G401 (cell line): Measurements from ENCODE around the gene RAB22A. TPM values are rescaled to one million over a fixed set of nuclear protein-coding genes. Genes with fewer than 3 reads are reported as not detected.

Experiments
- DNase-seq: peaks from one replicate; pipeline ENCODE4 v3.0.0-alpha.2; 2015; ENCODE audit warnings: low spot score
- in situ Hi-C: cut with HindIII; loops from 2 replicates; pipeline ENCODE4 v1.10.0; 2016; ENCODE audit warnings: low sequenced_read_pairs, mixed read lengths
- total RNA-seq: library from RNA; depleted of rRNA; stranded (reverse); fragments of >200 nt; shearing (Covaris generic); gene quantifications from 2 replicates; pipeline ENCODE4 v1.2.3, GENCODE V29; 2014

Gene RAB22A
- total RNA-seq, 1 experiment from 2014 or later = 9.9 TPM

DNA sequence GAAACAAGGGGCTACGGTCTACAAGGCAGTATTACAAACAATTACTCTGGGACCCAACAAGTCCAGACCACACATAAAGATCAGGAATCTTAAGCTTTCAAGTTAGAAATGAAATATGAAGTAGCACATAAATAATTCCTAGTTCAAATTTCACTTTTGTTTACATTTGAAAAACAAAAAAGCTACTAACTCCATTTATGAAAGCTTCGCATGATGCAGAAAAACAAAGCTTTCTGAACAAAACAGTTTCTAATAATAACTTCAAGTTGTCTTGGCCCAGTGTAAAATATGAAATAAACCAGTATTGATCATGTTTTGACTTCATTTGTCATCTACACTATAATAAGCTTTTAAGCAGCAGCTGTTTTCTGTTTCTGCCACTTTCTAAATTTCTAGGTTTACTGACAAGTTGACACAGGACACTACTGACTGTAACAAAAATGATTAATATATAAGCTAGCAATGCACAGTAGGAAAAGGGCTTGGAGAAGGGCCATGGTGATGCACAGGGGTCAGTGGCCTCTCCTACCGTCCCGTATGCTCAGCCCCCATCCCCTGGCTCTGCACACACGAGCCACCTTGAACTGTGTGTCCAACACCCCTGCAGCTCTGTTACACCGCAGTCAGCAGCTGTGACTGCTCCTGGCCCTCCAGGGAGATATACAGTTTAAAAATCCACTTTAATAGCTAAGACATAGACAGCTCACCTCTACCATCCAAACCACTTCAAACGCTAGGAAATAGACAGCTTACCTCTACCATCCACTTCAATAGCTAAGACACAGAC lies 13.3 kb upstream of the RAB22A start:
- in situ Hi-C loops = no loop called here
- no peak for DNase-seq

DNA sequence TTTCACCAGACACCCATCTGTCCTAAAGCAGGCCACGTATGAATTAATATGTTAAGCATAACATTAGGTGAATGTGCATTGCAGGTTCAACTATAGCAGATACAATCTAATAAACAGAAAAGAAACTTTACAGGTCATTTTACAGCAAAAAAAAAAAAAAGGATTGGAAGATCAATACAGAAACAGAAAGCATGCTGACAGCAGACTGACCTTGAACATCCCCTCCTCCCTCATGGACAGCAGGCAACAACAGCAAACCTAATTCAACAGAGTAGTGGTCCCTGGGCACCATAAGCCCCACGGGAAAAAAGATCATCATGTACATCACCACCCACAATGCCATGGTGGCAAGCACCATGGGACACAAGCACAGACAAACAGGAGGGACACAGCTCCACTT lies 12.1 kb upstream of the RAB22A start:
- in situ Hi-C loops = no loop called here
- DNase-seq = no peak

DNA sequence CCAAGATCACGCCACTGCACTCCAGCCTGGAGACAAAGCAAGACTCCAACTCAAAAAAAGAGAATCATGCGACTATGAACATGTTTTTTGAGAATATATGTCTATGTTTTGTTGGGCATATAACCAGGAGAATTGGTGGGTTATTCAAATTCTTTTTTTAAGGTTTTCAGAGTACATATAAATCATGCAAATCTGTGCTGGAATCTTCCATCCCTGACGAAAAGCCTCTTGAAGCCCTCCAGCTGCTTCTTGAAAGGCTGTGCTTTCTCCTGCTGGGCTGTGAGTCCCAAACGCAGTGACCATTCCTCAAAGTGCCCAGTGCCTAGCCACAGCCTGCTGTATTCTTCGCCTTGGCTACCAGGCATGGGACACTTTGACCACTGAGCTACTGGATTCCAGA lies 9.2 kb upstream of the RAB22A start:
- in situ Hi-C loops = no loop called here

DNA sequence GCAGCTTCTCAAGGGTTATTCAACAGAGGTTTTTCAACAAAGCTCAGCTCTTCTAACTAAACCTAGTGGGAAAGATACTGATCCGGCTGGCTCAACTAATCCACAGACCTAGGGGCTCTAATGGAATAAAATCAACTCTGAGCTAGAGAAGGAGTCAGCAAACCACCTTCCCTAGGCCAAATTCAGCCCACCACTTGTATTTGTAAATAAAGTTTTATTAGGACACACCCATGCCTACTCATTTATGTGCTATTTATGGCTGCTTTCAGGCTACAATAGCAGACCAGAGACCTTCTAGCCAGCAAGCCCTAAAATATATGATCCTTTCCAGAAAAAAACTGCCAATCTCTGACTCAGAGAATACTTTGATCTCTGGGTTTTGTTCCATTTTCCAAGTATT lies 6.0 kb upstream of the RAB22A start:
- in situ Hi-C loops = no loop called here

More for the DNA sequence above, 9.2 kb upstream of the RAB22A start:
- no peak for DNase-seq

DNA sequence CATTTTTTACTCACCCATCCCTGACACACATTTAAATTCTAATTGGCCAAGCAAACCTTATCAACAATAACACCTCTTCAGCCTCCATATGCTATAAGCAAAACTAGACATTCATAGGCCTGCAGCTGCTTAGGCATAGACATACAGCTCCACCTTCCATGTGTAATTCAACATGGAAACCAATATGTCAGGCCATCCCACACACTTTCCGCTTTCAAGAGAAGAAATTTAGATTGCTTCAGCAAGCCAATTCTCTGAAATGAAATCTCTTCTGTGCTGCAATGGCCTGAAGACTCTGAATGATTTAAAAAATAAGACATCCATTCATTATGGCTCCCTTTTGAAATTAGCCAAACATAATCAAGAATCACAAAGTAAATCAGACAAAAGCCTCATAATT lies 4.5 kb upstream of the RAB22A start:
- no peak for DNase-seq
- in situ Hi-C loops = no loop called here

More for the DNA sequence above, 6.0 kb upstream of the RAB22A start:
- no peak for DNase-seq

DNA sequence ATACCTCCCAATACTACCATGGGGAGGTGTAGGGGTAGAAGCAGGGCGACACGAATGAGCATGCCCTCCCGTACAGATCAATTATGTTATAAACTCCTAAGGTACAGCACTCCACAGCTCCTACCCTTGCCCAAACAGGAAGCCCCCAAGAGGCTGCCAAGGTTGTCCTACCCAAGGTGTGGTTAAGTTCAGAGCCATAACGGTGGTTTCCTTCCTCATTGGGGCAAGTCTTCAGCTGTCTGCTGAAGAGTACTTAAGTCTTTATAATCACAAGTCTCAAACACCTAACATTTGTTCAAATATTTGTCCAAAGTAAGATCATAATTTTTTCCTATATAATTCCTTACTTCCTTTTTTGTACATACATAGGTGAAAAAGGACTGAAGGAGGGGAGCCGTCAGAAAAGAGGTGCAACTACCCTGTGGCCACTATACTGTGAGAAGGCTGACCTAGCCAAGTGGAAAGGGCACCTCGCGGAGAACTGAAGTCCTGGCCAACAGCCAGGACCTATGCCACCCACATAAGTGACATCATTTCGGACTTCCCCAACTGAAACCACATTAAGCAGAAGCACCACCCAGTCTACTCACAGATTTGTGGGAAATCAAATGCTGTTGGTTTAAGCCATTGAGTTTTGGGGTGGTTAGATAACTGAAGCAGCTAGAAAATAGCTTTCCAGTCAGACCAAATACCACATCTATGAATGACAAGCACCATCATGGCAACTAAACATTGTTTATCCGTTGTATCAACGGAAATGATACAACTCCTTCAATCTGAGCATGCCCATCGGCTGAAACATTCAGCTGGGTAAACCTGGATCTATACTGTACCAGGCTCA lies 2.9 kb upstream of the RAB22A start:
- in situ Hi-C loops = no loop called here
- DNase-seq = peak; percentile 13

DNA sequence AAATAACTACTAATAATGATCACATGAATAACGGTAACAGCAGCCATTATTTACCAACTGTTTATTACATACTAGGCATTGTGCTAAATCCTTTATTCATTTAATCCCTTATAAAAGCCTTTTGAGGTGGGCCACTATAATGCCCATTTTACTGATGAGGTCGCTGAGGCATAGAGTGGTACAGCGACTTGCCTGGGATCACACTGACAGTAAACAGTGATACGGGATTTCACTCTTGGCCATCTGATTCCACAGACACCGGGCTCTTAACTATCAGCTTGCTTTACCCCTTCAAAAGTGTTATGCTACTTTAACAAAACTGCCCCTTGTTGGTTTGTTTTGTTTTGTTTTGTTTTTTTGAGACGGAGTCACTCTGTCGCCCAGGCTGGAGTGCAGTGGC lies 2.2 kb upstream of the RAB22A start:
- peak; percentile 2 for DNase-seq
- in situ Hi-C loops = no loop called here

DNA sequence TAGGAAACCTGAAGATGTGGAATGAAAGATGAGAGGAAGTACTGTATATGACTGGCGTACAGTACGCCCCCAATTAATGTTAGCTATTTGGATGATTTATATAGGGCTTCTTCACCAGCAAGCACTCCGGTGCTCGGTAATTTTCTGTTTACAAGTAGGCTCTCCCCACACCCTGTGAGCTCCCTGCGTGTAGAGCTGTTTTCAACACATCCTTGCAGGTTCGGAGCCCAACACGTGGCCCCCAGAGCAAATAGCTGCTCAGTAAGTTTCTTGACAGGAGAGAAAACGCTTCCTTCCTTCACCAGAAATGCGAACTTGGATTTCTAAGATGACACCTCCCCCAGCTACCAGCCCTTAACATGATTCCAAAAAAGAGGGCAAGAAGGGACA lies 1.2 kb upstream of the RAB22A start:
- in situ Hi-C loops = no loop called here

DNA sequence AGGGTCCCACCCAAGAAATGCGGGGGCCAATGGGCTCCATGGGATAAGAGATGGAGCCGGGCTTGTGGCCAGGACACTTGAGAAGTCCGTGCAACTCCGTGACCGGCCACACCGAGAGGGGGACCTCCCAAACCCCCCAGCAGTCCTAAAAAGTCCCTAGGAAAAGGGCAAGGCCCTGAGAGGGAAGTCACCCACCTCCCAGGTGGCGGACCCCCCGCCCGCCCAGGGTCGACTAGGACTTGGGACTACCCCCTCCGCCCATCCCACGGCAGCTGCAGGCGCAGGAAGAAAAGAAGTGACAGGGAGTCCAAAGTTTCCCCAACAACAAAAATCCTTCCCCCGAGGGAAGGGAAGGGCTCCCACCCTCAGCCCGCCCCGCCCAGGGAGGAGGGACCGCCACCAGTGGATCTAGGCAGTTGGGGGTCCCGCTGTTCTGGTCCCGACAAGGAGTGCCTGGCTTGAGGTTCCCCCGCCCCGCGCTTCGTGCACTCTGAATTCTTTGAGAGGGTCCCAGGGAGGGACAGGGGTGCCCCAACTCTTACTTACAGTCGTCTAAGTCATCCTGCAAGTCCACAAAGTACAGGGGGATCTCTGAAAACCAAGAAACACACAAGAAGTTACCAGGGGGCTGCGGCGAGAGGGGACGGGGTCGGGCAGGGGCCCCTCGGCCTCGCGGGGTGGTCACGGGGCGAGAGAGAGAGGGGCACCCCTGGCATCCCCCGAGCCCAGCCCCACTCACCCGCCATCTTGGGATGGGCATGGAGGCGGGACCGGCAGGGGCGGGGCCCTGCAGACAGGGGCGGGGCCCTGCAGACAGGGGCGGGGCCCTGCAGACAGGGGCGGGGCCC lies 611 bp upstream of the RAB22A start:
- DNase-seq = peak; percentile 32
- in situ Hi-C loops = no loop called here

More for the DNA sequence above, 1.2 kb upstream of the RAB22A start:
- DNase-seq = peak; percentile 9

DNA sequence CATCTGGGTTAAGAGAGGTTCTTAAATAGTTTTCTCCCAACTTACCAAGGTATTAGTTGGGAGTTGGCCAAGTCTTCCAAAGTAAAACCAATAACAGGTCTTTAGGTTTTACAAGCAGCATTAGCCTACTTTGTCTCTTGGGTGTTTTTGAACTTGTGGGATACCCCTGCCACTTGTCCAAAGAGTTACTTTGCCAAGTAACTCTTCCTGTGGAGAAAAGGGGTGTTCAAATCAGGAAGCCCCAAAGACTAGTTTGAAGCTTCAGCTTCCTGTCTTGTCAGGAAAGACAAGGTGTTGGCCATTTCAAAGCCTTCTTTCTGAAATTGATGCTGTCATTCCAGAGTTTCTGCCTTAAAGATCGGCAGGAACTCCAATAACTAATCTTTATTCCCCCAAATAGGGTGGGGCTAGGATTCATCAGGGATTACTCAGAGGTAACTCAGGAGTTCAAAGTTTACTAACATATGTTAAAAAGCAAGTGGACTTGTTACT lies 822 bp downstream of the RAB22A start:
- DNase-seq = no peak
- in situ Hi-C loops = no loop called here

DNA sequence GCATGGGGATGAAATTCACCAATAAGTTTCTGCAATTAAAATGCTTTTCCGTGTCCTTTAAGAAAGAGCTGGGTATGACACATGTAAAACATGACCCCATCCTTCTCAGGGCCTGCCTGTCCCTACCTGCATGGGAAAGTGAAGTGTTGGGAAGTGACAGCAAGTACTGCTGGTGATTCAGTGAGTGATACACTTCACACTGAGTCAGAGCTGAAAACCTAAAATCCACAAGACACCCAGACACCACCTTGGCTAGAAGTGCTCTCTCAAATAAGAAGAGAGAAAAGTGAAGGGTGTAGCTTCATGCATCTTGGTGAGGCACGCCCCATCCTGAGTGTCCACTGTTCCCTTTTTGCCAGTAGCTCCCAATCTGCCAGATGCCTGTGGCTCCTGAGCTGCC lies 3.3 kb downstream of the RAB22A start:
- no peak for DNase-seq
- in situ Hi-C loops = no loop called here

DNA sequence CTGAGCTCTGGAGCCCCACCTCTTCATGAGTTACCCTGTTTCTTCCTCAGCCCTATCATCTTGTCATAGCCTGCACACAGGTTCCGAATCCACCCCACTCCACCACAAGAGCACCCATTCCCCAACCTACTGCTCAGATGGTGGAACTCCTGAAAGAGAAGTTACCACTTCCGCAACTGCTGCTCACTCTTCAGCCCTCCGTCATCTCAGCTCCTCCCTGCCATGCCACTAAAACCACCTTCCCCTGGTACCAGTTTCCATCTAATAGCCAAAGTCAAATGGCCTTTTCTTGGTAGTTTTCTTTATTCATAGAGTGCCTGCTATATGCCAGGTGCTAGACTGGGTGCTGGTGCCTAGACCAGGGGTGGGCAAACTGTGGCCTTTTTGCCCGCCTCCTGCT lies 3.9 kb downstream of the RAB22A start:
- in situ Hi-C loops = no loop called here
- no peak for DNase-seq

DNA sequence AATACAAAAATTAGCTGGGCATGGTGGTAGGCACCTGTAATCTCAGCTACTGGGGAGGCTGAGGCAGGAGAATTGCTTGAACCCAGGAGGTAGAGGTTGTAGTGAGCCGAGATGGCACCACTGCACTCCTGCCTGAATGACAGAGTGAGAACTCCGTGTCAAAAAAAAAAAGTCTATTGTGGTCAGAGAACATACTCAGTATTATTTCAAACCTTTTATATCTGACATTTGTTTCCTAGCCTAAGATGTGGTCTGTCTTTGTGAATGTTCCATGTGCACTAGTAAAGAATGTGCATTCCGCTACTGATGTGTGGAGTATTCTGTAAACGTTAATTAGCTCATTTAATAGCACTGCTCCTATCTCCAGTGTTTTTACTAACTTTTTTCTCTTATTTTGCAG lies 11.7 kb downstream of the RAB22A start:
- in situ Hi-C loops = no loop called here
- no peak for DNase-seq

DNA sequence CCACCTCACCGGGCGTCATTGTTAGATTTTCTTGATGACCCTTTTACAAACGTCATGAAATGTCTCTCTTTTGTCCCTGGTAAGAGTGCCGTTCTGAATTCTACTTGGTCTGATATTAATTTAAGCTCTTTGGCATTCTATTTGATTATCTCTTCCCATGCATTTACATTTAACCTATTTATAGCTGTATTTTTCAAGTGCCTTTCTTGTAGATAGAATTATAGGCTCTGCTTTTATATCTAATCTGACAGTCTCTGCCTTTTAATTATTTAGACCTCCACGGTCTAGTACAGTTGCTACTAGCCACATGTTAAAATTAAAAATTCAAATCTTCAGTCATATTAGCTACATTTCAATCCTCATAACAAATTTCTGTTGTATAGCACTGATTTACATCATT lies 12.6 kb downstream of the RAB22A start:
- in situ Hi-C loops = no loop called here
- DNase-seq = no peak

DNA sequence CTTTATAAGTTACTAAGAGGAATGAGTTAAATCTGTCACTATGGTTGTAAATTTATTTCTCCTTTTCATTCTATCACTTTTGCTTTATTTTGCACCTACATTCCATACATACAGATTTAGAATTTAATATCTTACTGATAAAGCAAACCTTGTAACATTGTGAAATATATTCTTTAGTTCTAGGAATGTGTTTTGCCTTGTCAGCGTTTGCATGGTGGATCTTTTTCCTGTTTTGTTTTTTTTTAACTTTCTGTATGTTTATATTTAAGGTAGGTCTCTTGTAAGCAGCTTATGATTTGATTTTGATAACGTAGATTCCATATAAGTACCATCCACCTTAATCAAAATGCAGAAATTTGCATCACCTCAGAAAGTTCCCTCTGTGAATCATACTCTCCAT lies 16.4 kb downstream of the RAB22A start:
- in situ Hi-C loops = no loop called here
- no peak for DNase-seq

DNA sequence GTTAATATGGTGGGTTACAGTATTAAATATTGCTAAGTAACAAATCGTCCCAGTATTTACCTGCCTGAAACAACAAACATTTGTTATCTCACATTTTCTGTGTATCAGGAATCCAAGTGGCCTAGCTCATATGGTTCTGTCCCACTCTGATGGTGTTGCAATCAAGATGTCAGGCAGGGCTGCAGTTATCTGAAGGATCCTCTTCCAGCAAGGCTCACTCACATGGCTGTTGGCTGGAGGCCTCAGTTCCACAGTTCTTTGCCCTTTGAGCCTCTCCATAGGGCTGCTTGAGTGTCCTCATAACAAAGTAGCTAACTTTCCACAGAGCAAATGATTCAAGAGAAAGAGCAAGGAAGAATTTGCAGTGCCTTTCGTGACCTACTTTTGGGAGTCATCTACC lies 17.7 kb downstream of the RAB22A start:
- in situ Hi-C loops = no loop called here
- DNase-seq = no peak

DNA sequence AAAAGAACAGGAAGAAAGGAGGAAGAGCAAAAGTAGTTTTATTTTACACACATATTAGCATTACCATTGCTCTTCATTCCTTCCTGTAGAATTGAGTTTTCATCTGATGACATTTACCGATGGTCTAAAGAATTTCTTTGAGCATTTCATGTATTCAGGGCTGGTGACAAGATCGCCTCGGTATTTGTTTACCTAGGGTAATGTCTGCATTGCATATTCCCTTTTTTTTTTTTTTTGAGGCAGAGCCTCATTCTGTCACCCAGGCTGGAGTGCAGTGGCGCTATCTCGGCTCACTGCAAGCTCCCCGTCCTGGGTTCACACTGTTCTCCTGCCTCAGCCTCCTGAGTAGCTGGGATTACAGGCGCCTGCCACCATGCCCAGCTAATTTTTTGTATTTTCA lies 19.3 kb downstream of the RAB22A start:
- DNase-seq = no peak
- in situ Hi-C loops = no loop called here

DNA sequence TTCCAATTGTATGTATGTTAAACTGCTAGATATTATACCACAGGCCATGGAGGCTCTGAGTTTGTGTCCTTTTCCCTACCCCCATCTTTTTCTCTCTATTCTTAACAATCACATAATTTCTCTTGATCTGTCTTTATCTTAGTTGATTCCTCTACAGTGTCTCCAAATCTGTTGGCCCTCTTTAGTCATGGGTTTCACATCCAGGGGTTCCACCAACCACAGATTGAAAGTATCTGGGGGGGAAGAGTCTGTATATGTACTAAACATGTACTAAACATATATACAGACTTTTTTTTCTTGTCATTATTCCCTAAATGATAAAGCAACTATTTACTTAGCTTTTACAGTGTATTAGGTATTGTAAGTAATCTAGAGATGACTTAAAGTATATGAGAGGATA lies 20.2 kb downstream of the RAB22A start:
- DNase-seq = no peak
- in situ Hi-C loops = no loop called here

DNA sequence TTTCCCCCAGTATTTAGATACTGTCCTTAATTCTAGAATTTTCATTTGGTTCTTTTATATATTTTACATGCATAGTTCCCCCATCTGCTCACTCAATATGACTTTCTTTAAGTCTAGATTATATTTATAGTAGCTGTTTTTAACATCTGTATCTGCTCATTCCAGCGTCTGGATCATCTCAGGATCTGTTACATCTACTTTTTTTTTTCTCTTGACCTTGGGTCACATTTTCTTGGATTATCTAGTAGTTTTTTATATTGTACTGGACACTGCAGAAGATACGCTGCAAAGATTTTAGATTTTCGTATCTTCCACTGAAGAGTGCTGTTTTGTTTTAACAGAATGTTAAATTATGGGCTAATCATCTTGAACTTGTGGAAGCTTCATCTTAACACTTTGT lies 20.7 kb downstream of the RAB22A start:
- in situ Hi-C loops = no loop called here
- no peak for DNase-seq

DNA sequence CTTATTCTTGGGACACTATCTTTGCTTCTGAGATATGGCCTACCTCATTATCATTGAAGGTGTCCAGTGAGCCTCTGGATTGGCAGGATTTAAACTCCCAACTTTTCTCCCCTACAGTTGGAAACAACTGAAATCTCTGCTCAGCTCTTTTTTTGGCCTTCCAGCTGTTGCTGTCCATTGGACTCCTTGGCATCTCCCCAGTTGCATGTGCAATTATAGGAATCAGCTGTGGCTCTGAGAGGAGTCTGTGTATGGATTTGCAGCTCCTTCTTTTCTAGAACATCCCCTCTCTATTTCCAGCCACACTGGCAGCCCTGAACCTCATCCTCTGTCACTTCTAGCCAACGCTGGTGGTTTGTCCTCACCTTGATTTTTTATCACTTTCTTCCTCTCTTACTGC lies 21.2 kb downstream of the RAB22A start:
- in situ Hi-C loops = no loop called here
- DNase-seq = no peak
